Left lung (tissue), 10 donors: ENCODE data around the gene SLC6A1. TPM values are rescaled to one million over a fixed set of nuclear protein-coding genes. Genes with fewer than 3 reads are reported as not detected.

ENCODE experiments used
- ATAC-seq: fragments of 200-7000 bp; cut with Tn5 transposase; one replicate; pipeline ENCODE4 v1.9.1; 2020; ENCODE audit warnings: moderate library complexity
- DNase-seq, 4 donors: peaks; one replicate each; pipeline ENCODE4 v3.0.0-alpha.2; 2013 to 2020
- H3K27ac ChIP-seq, 2 donors: fragments of 200-600 bp; sonication (generic) in 1 of 2; one replicate each; pipeline versions ENCODE4 v1.5.0 to v1.8.0; 2020 to 2021
- H3K27me3 ChIP-seq, 2 donors: fragments of 200-600 bp; sonication (generic) in 1 of 2; one replicate each; pipeline versions ENCODE4 v1.5.0 to v1.8.0; 2020 to 2021
- H3K36me3 ChIP-seq, 2 donors: fragments of 200-600 bp; sonication (generic) in 1 of 2; one replicate each; pipeline versions ENCODE4 v1.5.0 to v1.8.0; 2020 to 2021
- H3K4me1 ChIP-seq, 2 donors: fragments of 200-600 bp; one replicate each; pipeline ENCODE4 v1.8.0; 2021
- H3K4me3 ChIP-seq, 2 donors: fragments of 200-600 bp; sonication (generic) in 1 of 2; one replicate each; pipeline versions ENCODE4 v1.5.0 to v1.8.0; 2020 to 2021; ENCODE audit warnings: mild to moderate bottlenecking in 1 of 2
- H3K9me3 ChIP-seq, 2 donors: fragments of 200-600 bp; sonication (generic) in 1 of 2; one replicate each; pipeline versions ENCODE4 v1.5.0 to v1.8.0; 2020 to 2021
- CTCF ChIP-seq, 2 donors: fragments of 200-600 bp; sonication (generic) in 1 of 2; IDR thresholded peaks; one replicate each; pipeline versions ENCODE4 v1.5.0 to v1.8.0; 2021; ENCODE audit warnings: antibody characterized with exemption in 2 of 2
- intact Hi-C, 2 donors: fragments of 100-400 bp; cut with DNase I; formaldehyde crosslinking; loops; one replicate each; pipeline versions ENCODE4 v1.11.2 to v1.14.2; 2022
- polyA plus RNA-seq, 6 donors: library from polyadenylated mRNA; unstranded; fragments of 120-200 nt; gene quantifications; one replicate each; pipeline ENCODE4 v1.2.1, GENCODE V29; 2013; ENCODE audit not compliant: insufficient read length in 6 of 6
- total RNA-seq, 2 donors: library from RNA; stranded (reverse); fragmentation: NEBNext Ultra II Directional; extraction: Animal tissue kit (Norgen Biotek cat#: 25700); gene quantifications; one replicate each; pipeline ENCODE4 v1.2.1, GENCODE V29; 2021
- donor health status: DM: no; HTN: yes; CAD: no.
- donor health status: DM: no; HTN: no; CAD: no.

The SLC6A1 gene
- total and polyA plus RNA-seq, 8 donors = 0.97 to 7.2 (median 5.3) TPM

DNA sequence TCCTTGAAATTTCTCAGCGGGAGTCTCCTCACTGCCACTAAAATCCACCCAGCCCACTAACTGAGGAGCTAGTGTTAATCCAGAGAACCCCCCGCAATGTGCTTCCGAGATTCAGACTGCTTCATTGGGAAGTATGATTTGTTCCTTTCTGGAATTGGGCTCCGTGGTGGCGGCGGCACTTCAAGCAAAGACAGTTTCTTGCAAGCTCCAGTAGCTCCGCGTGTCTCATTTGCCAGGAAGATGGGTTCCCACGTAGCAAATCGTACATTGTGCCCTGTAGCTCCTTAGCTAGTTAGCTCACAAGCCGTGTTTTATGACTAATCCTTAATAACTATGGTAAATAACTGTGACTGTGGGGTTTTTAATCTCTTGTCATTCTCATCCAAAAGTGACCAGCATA lies 45.4 kb downstream of the SLC6A1 start:
- ATAC-seq (no peak), DNase-seq (no peak)
- intact Hi-C loops = no loop called here
- H3K9me3 ChIP-seq = no peaks in the 10 kb centered on the region
- no peak overlapping the region for H3K27ac ChIP-seq
- H3K4me1 ChIP-seq = no peaks in the 10 kb centered on the region
- H3K36me3 ChIP-seq = no peaks in the 10 kb centered on the region
- TF ChIP-seq CTCF (IDR thresholded peaks at IDR 0.05) = no peak
- peaks cover 0 to 71% of the 10 kb centered on the region in 2 donors for H3K27me3 ChIP-seq
- no peak overlapping the region for H3K4me3 ChIP-seq

DNA sequence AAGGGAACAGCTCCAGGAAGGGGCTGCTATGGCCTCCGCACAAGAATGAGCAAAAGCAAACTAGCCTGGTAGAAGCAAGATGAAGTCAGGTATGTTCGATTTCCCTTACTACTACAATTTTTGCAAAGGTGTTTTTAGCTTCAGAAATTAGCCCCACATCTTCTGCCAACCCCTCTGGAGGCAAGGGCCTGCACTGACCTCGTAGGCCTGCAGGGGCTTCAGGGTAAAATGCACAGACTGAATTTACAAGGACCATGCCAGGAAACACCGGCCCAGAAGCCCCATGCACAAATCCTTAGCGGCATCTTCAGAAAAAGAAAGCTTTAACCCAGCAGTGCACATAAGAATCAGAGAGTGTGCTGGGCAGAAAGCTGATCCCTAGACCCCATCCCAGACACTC lies 53.0 kb downstream of the SLC6A1 start:
- H3K27ac ChIP-seq = no peak overlapping the region
- no peak overlapping the region for H3K4me3 ChIP-seq
- DNase-seq (no peak), ATAC-seq (no peak)
- no peaks in the 10 kb centered on the region for H3K9me3 ChIP-seq
- no peak for TF ChIP-seq CTCF (IDR thresholded peaks at IDR 0.05)
- H3K27me3 ChIP-seq = peaks cover 0 to 12% of the 10 kb centered on the region in 2 donors
- no peaks in the 10 kb centered on the region for H3K36me3 ChIP-seq
- intact Hi-C loops = no loop called here
- no peaks in the 10 kb centered on the region for H3K4me1 ChIP-seq

GRCh38 chr3:11047500-11047899 lies 55.0 kb downstream of the SLC6A1 start:
- ATAC-seq (no peak), DNase-seq (no peak)
- Histone ChIP-seq H3K27me3 (peaks cover 0 to 19% of the 10 kb centered on the region in 2 donors), H3K4me1 (no peaks in the 10 kb centered on the region), H3K36me3 (no peaks in the 10 kb centered on the region), H3K4me3 (no peak overlapping the region), H3K9me3 (no peaks in the 10 kb centered on the region), H3K27ac (no peak overlapping the region)
- no peak for TF ChIP-seq CTCF (IDR thresholded peaks at IDR 0.05)
- intact Hi-C loops = no loop called here

- no peak for DNase-seq
- peaks cover 0 to 25% of the 10 kb centered on the region in 2 donors for H3K27me3 ChIP-seq
- no peaks in the 10 kb centered on the region for H3K9me3 ChIP-seq
- no peaks in the 10 kb centered on the region for H3K36me3 ChIP-seq
- no peak for TF ChIP-seq CTCF (IDR thresholded peaks at IDR 0.05)
- no peak overlapping the region for H3K27ac ChIP-seq
- intact Hi-C loops = loop anchor here (10.0 kb wide), 2 partner anchors 106 to 296 kb away; no protein-coding TSS in a partner anchor
- ATAC-seq = no peak
- no peaks in the 10 kb centered on the region for H3K4me1 ChIP-seq
- H3K4me3 ChIP-seq = no peak overlapping the region
Observed at GRCh38 chr3:11050666-11051323, 58.2 kb downstream of the SLC6A1 start.

GRCh38 chr3:11053926-11054503 lies 61.5 kb downstream of the SLC6A1 start:
- intact Hi-C loops = loop anchor here (10.0 kb wide), 2 partner anchors 109 to 299 kb away; no protein-coding TSS in a partner anchor
- no peak overlapping the region for H3K4me3 ChIP-seq
- no peaks in the 10 kb centered on the region for H3K4me1 ChIP-seq
- no peak overlapping the region for H3K27ac ChIP-seq
- ATAC-seq = no peak
- H3K36me3 ChIP-seq = no peaks in the 10 kb centered on the region
- no peaks in the 10 kb centered on the region for H3K9me3 ChIP-seq
- DNase-seq = no peak
- TF ChIP-seq CTCF (IDR thresholded peaks at IDR 0.05) = no peak
- H3K27me3 ChIP-seq = peaks cover 0 to 42% of the 10 kb centered on the region in 2 donors
